NOMO-1 treated with dmso at 0.1 percent for 144 hours (cell line): Measurements from ENCODE around the gene DOCK1.
"Not testable (repeated sequence)": the region's sequence is repeated elsewhere in the genome, so short reads cannot be mapped to it uniquely, and the experiment has no call there.

ENCODE experiments used
- DNase-seq: peaks from one replicate; lab custom pipeline; 2025; ENCODE audit not compliant: unreplicated experiment; lab: John Stamatoyannopoulos, UW

The DOCK1 gene

DNA sequence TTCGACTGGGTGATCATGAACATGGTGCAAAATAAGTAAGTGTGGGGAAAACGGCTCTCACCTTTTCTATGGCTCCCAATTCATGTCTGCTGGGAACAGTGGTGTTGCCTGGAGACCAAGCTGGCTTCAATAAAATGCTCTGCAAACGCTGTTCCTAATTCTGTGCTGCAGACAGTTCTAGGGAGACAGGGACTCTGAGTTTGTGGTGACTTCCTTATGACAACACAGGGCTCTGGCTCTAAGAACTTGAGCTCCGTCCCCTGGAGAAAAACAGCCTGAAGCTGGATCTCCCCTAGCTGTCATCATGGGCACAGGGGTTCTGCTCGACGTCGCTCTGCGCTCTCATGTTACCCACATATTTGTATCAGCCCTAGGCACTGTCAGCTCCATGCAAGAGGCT is 352.2 kb downstream of the DOCK1 start:
- no peak for DNase-seq

DNA sequence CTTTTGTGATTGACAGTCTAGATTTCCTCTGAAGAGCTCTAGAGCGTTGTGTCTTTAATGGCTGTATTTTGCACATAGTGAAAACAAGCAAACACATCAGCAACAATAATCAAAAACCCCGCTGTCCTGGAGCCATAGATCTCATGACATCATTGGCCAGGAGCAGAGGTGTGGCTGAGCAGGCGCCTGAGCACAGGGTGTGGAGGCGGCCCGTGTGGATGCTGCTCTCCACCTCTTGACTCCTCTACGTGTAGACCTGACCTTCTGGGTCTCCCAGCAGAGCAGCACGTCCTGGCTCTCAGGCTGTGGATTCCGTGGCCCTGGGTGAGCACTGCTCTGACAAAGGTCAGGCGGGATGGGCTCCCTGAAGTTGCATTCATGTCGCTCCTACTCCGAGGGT is 354.1 kb downstream of the DOCK1 start:
- no peak for DNase-seq

DNA sequence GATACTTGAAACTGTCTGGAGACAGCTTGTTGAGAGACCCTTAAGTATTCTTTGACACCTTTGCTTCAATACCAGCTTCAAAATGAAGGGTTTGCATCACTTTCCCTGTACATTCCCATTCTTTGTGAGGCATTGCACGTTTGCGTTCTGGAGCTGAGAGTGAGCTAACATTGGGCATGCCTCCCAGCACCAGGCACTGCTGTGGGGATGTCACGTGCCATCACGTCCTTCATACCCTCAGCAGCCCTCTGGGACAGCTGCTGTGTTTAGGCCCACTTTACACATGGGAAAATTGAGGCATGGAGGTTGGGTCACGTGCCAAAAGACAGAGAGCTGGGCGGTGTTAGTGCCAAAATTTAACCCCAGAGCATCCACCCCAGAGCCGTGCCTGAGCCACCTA is 357.4 kb downstream of the DOCK1 start:
- no peak for DNase-seq

DNA sequence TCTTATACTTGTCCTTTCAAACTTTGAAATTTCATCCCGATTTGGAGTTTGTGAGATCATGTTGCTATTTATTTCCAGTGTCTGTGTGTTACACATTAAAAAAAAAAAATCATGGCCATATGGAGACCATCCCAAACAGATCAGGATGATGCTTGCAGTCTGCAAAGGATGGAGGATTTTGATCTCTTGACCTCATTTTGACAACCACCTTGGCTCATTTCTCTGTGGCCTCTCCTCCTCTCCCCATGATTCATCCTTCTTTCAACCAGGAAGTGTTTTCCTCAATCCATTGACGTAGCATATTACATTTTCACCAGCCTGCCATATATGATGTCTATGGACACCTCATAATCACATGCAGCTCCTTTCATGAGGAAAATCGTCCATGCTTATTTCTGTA is 360.1 kb downstream of the DOCK1 start:
- DNase-seq: no peak

DNA sequence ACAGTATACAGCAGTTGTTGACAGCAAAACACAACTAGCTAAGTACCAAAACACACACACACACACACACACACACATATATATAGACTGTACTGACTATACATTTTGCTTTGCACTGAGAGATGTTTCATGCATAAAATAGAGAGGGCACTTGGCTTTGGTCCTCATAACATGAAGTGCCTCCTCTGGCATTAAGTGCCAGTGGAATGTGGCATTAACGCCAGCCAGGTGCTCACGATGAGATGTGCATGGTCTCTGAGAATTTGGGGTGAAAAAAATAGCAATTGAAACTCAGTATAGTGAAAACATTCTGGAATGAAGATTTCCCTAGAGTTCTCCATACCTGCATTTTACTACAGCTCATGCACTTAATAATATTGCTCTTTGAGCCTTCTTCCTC is 361.2 kb downstream of the DOCK1 start:
- DNase-seq: no peak

DNA sequence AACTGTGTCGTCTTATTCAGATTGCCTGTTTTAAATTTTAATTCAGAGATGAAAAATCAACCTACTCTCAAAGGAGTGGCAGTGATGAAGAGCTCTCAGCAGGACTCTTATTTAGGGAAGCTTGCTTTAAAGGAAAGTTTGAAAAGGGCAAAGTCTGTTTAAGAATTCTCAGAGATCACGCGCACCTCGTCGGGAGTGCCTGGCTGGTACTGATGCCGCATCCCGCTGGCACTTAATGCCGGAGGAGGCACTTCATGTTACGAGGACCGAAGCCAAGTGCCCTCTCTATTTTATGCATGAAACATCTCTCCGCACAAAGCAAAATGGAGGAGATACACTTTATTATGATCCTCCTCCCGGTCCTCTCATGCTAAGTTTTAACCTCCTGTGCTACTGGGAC is 362.2 kb downstream of the DOCK1 start:
- DNase-seq: no peak

DNA sequence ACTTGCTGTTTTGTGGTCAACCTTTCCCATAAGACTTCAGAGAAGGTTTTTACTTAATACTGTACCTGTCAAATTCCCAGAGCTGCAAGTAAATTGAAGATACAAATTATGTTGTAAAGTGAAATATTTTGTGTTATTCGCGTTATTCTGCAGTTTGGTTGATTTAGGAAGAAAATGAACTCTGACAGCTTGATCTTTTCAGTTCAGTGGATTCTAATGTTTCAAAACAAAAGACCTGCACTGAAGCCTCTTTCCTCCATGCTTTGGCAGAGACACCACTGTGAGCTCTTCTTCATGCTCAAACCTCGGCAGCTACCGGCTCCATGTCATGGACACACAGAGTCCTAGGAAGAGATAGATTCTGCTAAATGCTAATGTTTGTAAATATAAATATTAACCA is 366.8 kb downstream of the DOCK1 start:
- no peak for DNase-seq

DNA sequence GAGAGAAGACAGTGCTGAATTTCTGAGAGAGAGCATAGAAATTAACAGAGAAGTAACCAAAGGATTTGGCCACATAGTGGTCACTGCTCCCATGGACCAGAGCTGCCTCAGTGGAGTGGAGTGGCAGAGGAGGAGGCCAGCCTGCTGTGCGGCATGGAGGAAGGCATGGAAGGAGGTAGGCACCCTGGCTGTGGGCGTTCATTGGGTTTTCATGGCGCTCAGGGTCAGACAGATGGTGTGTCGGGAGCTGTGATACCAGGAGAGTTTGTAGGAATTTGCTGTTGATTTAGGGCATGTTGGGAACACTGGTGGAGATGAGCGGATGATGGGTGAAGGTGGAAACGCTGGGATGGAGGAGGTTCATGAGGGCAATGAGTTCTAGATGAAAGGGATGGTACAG is 370.0 kb downstream of the DOCK1 start:
- no peak for DNase-seq

DNA sequence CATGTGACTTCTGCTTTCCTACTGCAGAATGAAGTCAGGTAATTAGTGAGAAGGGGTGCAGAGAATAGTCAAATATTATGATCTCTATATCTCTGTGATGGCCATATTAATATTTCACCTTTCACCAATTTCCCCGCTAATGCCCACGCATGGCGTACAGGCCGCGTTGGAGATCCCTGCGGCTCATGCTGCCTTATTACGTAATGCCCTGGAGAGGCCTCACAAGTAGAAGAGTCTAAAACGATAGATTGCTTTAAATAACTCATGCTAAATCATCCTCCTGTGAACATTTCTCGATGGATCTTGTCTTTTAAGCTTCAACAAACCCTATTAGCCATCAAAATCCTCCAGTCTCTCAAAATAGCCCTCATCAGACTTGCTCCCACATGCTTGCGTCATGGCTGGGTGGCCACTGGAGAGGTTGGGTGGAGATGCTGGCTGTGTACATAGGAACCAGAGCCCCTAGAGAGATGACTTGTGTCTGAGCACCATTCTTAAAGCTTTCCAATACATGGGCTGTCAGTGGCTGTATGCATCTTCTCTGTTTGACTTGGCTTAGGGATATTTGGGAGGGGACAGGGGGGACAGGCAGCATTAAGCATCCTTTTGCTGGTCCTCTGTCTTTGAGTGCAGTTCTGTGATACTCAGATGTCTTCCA is 370.7 kb downstream of the DOCK1 start:
- DNase-seq: no peak

DNA sequence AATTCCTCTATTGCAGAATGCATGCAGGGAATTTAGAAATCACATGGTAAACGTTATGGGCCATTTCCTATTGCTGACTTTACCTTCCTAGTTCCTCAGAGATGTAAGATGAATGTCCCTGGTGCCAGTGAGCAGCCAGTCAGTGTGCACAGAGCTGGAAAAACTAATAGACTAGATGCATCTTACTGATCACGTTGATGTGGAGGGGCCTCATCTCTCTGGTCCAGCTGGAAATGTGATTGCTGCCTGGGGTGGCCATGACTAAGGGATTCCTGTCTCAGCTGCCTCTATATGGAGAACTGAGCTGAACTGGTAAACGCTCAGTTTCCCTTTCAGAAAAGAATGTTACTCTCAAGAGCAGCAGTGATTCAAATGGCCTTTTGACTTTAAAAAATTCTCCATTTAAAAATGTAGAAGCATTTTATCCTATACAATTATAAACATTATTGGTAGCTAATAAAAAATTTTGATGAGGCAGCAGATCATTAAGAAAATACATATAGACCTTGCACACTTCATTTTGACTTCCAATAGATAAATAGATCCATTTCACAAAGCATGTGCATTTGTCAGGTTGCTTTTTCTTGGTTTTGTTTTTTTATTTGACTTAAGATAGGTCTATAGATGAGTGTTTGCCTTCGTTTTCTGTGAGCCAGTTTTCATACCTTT is 371.7 kb downstream of the DOCK1 start:
- DNase-seq: no peak

DNA sequence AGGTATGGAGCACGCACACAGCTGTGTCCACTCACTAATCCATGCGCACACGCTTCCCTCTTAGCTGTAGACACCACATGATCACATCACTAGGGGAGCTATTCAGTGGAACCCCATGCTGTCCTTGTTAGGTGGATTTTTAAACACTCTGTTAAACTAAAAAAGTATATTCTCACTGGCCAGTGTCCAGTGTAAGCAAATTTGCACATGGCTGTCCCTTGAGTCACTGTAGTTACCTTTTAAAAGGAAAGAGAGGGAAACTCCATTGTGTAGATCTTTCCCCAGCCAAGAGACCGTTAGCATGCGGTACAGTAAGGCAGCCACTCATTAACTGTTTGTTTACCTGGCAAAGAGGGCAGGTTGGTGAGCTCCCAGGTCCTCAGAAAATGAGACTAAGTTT is 372.8 kb downstream of the DOCK1 start:
- no peak for DNase-seq

DNA sequence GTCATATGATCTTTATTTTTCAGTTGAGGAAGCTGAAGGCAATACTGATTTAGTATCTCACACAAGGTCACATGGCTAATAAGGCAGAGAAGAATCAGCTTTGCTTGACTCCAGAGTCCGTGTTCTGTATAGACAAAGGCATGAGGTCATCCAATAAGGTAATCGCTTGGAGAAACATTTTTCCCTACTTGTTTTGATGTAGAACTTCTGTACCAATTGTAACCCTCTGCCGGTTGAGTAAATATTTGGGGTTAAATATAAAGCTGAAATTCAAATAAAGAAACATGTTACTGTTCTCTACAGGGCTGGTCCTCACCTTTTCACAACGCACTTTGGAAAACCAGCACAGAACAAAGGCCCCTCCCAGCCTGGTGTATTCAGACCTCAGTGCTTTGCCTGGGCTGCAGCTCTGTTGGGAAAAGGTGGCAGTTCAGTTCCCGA is 374.1 kb downstream of the DOCK1 start:
- no peak for DNase-seq

DNA sequence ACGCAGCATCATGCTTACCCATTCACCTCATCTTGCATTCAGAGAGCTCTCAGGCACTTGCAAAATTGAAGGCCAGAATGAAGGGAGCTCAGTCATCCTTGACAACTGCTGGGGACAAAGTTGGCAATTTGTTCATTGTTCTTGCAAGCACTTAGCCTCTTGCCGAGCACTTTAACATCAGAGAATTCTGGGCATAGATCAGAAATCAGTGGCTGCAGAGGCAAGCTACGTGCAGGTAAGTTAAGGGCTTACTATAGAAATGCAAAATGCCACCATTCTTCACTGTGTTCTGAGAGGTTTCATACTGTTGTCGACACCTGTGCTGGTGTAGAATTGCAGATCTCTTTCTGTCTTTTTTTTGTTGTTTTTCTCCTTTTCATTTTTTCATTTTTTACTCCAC is 375.2 kb downstream of the DOCK1 start:
- DNase-seq: no peak

DNA sequence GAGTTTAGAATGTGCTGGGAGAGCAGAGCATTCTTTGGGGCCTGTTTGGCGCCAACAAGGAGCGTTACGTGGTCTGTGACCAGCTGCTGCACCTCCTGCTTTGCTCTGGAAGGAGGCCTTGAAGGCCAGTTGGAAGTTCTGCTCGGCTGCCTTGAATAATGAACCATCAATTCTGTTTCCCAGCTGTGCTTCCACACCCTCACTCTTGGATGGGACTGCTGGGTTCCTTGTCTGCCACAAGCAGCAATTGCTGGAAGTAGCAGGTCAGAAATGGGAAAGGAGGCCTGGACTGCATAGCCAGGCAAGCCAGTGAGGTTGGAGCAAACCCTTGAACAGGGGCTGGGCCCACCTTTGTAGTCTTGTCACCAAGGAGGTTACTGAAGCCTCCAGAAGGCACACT is 377.8 kb downstream of the DOCK1 start:
- no peak for DNase-seq

DNA sequence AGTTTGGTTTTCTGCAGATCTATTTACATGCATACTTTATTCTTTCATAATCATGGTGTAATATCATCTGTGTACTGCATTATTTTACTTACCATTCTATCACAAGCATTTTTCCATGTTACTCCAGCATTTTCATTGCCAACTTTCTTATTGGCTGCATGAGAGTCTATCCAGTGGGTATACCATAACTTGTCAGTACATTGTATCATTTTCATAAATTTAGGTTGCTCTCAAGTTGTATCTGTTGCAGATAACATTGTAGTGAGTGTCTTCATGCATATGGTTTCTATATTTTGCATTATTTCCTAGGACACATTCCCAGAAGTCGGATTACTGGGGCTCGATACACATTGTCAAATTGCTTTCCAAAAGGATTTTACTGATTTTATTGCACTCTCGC is 378.3 kb downstream of the DOCK1 start:
- no peak for DNase-seq

DNA sequence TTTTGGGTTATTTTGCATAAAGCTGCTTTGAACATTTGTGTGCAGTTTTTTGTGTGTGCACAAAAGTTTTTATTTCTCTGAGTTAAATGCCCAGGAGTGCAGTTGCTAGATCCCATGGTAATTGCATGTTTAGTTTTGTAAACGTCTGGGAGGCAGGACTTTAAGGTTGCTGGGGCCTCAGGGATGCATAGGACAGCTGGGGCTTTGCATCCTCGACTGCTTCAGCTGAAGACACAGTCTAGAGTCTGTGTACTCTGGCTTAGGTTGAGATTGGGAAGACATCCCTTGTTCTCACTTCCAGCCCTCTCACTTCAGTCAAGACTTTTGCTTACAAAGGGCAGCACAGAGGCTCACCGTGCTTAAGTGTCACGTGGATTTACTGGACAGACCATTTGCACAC is 385.6 kb downstream of the DOCK1 start:
- DNase-seq: no peak

DNA sequence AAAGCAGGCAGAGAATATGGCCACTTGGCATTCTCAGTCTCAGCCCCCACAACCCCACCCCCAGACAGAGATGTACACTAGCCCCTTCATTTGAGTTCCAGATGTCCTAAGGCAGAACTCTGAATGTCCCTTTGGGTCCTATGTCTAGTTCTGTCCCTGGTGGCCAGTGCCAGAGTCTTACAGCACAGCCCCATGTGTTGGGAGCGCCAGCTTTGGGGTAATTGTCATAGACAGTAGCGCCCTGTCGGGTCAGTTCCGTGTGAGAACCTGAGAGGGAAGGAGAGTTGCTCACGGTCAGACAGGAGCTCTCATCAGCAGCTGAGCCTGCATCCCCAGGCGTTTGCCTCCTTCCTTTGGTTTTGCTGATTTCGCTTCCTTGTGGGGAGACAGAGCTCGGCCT is 386.1 kb downstream of the DOCK1 start:
- no peak for DNase-seq

DNA sequence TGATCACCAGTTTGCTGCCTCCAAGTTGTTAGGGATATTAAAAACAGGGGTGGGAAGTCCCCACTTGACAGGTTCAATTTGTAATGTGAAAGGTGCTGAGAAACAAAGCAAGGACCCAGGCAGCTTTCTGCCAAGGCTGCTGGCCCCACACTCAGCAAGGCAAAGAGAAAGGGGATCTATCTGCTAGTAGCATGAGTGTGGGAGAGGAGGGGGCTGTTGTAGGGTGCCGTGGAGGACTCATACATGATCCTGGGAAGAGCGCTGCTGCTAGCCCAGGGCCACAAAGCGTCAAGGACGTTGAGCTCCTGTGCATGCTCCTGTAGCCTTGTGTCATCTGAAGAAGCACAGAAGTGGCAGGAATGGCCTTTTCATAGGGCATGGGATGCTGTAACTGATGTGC is 387.7 kb downstream of the DOCK1 start:
- no peak for DNase-seq

DNA sequence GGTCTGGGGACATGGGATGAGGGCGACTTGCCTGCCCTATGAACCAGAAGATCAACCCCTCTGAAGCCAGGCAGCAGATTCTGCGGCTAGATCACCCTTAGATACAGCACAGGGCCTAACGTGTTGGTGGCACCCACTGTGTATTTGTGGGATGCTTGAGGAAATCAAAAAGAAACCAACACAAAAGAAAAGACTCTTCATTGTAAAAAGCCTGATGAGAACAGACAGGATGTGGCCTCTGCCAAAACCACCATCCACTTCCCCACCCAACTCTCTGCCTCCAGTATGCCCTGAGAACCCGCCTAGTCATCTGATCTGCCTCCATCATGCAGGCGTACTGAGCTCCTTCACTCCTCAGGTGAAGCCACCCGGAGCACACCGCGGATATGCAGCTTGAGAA is 388.4 kb downstream of the DOCK1 start:
- no peak for DNase-seq

DNA sequence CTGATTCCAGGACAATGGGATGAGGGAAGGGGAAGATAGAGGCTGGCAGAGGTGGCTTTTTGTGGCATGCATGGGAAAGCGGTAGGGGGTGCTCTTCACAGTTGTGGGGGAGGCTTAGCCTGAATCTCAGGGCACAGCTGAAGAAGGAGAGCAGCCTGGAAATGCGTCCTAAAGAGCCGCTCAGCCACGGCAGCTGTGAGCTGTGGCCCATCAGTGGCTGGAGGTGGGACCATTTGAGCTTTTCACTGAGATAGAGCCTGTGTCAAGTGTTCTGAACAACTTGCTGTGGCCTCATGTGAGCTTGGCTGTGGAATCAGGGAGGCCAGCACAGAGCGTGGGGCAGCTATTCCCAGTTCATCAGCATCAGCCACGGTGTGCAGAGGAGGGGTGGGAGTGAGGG is 391.5 kb downstream of the DOCK1 start:
- no peak for DNase-seq

DNA sequence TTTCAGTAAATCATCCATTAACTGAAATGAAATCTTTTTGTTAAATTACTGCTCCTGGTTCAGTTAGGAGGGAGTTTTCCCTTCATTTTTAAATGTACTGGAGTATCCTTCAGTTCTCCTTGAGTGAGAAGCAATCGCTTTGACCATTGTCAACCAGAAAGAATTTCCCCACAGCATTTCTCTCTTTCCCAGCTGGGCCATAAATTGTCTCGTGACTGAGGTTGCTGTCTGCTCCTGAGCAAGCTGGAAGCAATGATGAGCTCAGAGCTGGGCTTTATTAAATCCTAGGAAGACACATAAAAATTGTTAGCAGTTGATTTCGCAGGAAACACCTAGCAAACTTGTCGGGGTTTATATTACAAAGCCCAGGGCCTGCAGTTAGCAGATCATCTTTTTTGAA is 393.2 kb downstream of the DOCK1 start:
- no peak for DNase-seq

DNA sequence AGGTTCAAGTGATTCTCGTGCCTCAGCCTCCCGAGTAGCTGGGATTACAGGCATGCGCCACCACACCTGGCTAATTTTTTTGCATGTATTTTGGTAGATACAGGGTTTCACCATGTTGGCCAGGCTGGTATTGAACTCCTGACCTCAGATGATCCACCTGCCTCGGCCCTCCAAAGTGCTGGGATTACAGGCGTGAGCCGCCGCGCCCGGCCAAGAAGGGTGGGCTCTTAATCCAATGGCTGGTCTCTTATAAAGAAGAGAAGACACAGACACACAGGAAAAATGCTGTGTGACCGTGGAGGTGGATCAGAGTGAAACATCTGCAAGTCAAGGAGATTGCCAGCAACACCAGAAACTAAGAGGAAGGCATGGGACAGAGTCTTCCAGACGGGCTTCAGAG is 394.0 kb downstream of the DOCK1 start:
- DNase-seq: not testable (repeated sequence)
